Urinary bladder (tissue), 4 donors: ENCODE results near the gene CPSF7. TPM values are rescaled to one million over a fixed set of nuclear protein-coding genes. Genes with fewer than 3 reads are reported as not detected.
"Not testable (repeated sequence)": the region's sequence is repeated elsewhere in the genome, so short reads cannot be mapped to it uniquely, and the experiment has no call there.

Experiments used
- DNase-seq: peaks from one replicate; pipeline ENCODE4 v3.0.0-alpha.2; 2015; ENCODE audit errors: extremely low spot score
- H3K27ac ChIP-seq: one replicate; pipeline ENCODE4 v1.5.1; 2013; ENCODE audit warnings: low read depth, mild to moderate bottlenecking, moderate library complexity
- H3K36me3 ChIP-seq: one replicate; pipeline ENCODE4 v1.6.1; 2013; ENCODE audit warnings: mild to moderate bottlenecking, moderate library complexity; ENCODE audit not compliant: insufficient read depth
- H3K4me1 ChIP-seq: one replicate; pipeline ENCODE4 v1.6.1; 2013; ENCODE audit warnings: mild to moderate bottlenecking, moderate library complexity; ENCODE audit not compliant: insufficient read depth
- H3K4me3 ChIP-seq: one replicate; pipeline ENCODE4 v1.5.1; 2013; ENCODE audit warnings: low read depth, low read length
- WGBS: extraction: QIAGEN DNeasy Blood & Tissue Kit; methylation state at CpG from one replicate; pipeline ENCODE4 v1.1.7; 2013; 5-methylcytosine and 5-hydroxymethylcytosine counted together
- polyA plus RNA-seq: library from polyadenylated mRNA; stranded (reverse); fragments of 200-250 nt; gene quantifications from one replicate; pipeline ENCODE4 v1.2.3, GENCODE V29; 2013
- total RNA-seq: library from RNA; depleted of rRNA; stranded (reverse); fragments of >200 nt; gene quantifications from one replicate; pipeline ENCODE4 v1.2.3, GENCODE V29; 2014
- donor health status: healthy with polysubstance abuse.
- donor health status: healthy.

The CPSF7 gene
- total and polyA plus RNA-seq, 2 donors: 32.9 to 61.1 TPM

- Histone ChIP-seq H3K4me3 (no peak overlapping the region), H3K4me1 (no peaks in the 10 kb centered on the region), H3K27ac (no peak overlapping the region), H3K36me3 (no peaks in the 10 kb centered on the region)
- 87% methylated on average over 7 of the region's 7 CpGs for WGBS
- no peak for DNase-seq
These were observed 24.7 kb upstream of the CPSF7 start for GRCh38 chr11:61454520-61454919.

GRCh38 chr11:61453695-61454094 is 23.9 kb upstream of the CPSF7 start:
- 36% methylated on average over 3 of the region's 3 CpGs for WGBS
- Histone ChIP-seq H3K36me3 (no peaks in the 10 kb centered on the region), H3K27ac (no peak overlapping the region)

GRCh38 chr11:61452825-61453224 is 23.1 kb upstream of the CPSF7 start:
- WGBS: over 99% methylated on average over 2 of the region's 2 CpGs
- Histone ChIP-seq H3K4me1 (no peaks in the 10 kb centered on the region), H3K27ac (no peak overlapping the region), H3K4me3 (no peak overlapping the region), H3K36me3 (no peaks in the 10 kb centered on the region)
- no peak for DNase-seq

More at GRCh38 chr11:61453695-61454094, 23.9 kb upstream of the CPSF7 start:
- DNase-seq: no peak
- Histone ChIP-seq H3K4me1 (no peaks in the 10 kb centered on the region), H3K4me3 (no peak overlapping the region)

GRCh38 chr11:61448552-61448927 is 18.8 kb upstream of the CPSF7 start:
- no peak overlapping the region for H3K27ac ChIP-seq

GRCh38 chr11:61447601-61448551 is 18.1 kb upstream of the CPSF7 start:
- DNase-seq: no peak
- WGBS: 61% methylated on average over 12 of the region's 12 CpGs
- H3K27ac ChIP-seq: no peak overlapping the region
- no peaks in the 10 kb centered on the region for H3K4me1 ChIP-seq
- H3K4me3 ChIP-seq: no peak overlapping the region
- no peaks in the 10 kb centered on the region for H3K36me3 ChIP-seq

More at GRCh38 chr11:61448552-61448927, 18.8 kb upstream of the CPSF7 start:
- 58% methylated on average over 7 of the region's 7 CpGs for WGBS
- no peak overlapping the region for H3K4me3 ChIP-seq
- no peak for DNase-seq
- no peaks in the 10 kb centered on the region for H3K4me1 ChIP-seq
- H3K36me3 ChIP-seq: no peaks in the 10 kb centered on the region

- Histone ChIP-seq H3K4me1 (no peaks in the 10 kb centered on the region), H3K27ac (no peak overlapping the region), H3K4me3 (no peak overlapping the region), H3K36me3 (no peaks in the 10 kb centered on the region)
- 14% methylated on average over 7 of the region's 7 CpGs for WGBS
- peak; percentile 45 for DNase-seq
These were observed 16.5 kb upstream of the CPSF7 start for GRCh38 chr11:61446211-61446651.

GRCh38 chr11:61445516-61445915 is 15.7 kb upstream of the CPSF7 start:
- DNase-seq: no peak
- Histone ChIP-seq H3K4me3 (no peak overlapping the region), H3K4me1 (no peaks in the 10 kb centered on the region), H3K36me3 (no peaks in the 10 kb centered on the region), H3K27ac (no peak overlapping the region)
- WGBS: 73% methylated on average over 4 of the region's 4 CpGs

- Histone ChIP-seq H3K4me3 (no peak overlapping the region), H3K36me3 (peaks cover 2% of the 10 kb centered on the region), H3K4me1 (no peaks in the 10 kb centered on the region), H3K27ac (no peak overlapping the region)
- WGBS: 92% methylated on average over 6 of the region's 6 CpGs
- DNase-seq: no peak
These were observed 12.8 kb upstream of the CPSF7 start for GRCh38 chr11:61442616-61443015.

GRCh38 chr11:61439615-61440014 is 9.8 kb upstream of the CPSF7 start:
- Histone ChIP-seq H3K4me3 (no peak overlapping the region), H3K36me3 (peaks cover 2% of the 10 kb centered on the region), H3K4me1 (no peaks in the 10 kb centered on the region), H3K27ac (no peak overlapping the region)
- DNase-seq: no peak
- 99% methylated on average over 1 of the region's 1 CpG for WGBS

- H3K4me3 ChIP-seq: no peak overlapping the region
- DNase-seq: no peak
- H3K36me3 ChIP-seq: peaks cover 2% of the 10 kb centered on the region
- H3K27ac ChIP-seq: no peak overlapping the region
- WGBS: 97% methylated on average over 5 of the region's 5 CpGs
- H3K4me1 ChIP-seq: no peaks in the 10 kb centered on the region
These were observed 7.7 kb upstream of the CPSF7 start for GRCh38 chr11:61437496-61437895.

- H3K4me1 ChIP-seq, DNase-seq, H3K36me3 ChIP-seq, H3K4me3 ChIP-seq, H3K27ac ChIP-seq: not testable (repeated sequence)
- WGBS: 72% methylated on average over 10 of the region's 10 CpGs
These were observed 1.1 kb upstream of the CPSF7 start for GRCh38 chr11:61430839-61431238.

- no peaks in the 10 kb centered on the region for H3K4me1 ChIP-seq
- peak overlapping the region; percentile 98 for H3K27ac ChIP-seq
- H3K4me3 ChIP-seq: peak overlapping the region; percentile 85
- under 1% methylated on average over 37 of the region's 37 CpGs for WGBS
- DNase-seq: no peak
- peaks cover 5% of the 10 kb centered on the region for H3K36me3 ChIP-seq
These were observed 457 bp downstream of the CPSF7 start for GRCh38 chr11:61429346-61429690.

- Histone ChIP-seq H3K4me1 (no peaks in the 10 kb centered on the region), H3K27ac (no peak overlapping the region), H3K4me3 (no peak overlapping the region), H3K36me3 (peaks cover 7% of the 10 kb centered on the region)
- 95% methylated on average over 1 of the region's 1 CpG for WGBS
- no peak for DNase-seq
These were observed 4.2 kb downstream of the CPSF7 start for GRCh38 chr11:61425367-61426131.

- Histone ChIP-seq H3K36me3 (peaks cover 6% of the 10 kb centered on the region), H3K4me3 (no peak overlapping the region), H3K4me1 (no peaks in the 10 kb centered on the region), H3K27ac (no peak overlapping the region)
- no peak for DNase-seq
- WGBS: 95% methylated on average over 3 of the region's 3 CpGs
These were observed 7.5 kb downstream of the CPSF7 start for GRCh38 chr11:61422226-61422625.
